Sciatic nerve (tissue), 2 donors: Measurements from ENCODE around the gene CMSS1. TPM values are rescaled to one million over a fixed set of nuclear protein-coding genes. Genes with fewer than 3 reads are reported as not detected.

ENCODE experiments used
- ATAC-seq: fragments of 200-7000 bp; cut with Tn5 transposase; one replicate; pipeline ENCODE4 v1.9.1; 2020; ENCODE audit warnings: mild to moderate bottlenecking, moderate library complexity
- DNase-seq: peaks from one replicate; pipeline ENCODE4 v3.0.0-alpha.2; 2020; ENCODE audit warnings: low spot score
- intact Hi-C: fragments of 100-400 bp; cut with DNase I; formaldehyde crosslinking; loops from one replicate; pipeline ENCODE4 v1.14.2; 2022
- total RNA-seq: library from RNA; stranded (reverse); fragmentation: NEBNext Ultra II Directional; extraction: Animal tissue kit (Norgen Biotek cat#: 25700); gene quantifications from one replicate; pipeline ENCODE4 v1.2.1, GENCODE V29; 2021
- donor health status: DM: no; HTN: no; CAD: no.
- donor health status: DM: no; HTN: no; CAD: no.

Gene CMSS1
- total RNA-seq, 1 donor from 2014 or later = 26.7 TPM

GRCh38 chr3:99869621-99870020, 52.0 kb downstream of the CMSS1 start:
- ATAC-seq (peak; percentile 85), DNase-seq (no peak)
- intact Hi-C loops = no loop called here

GRCh38 chr3:99870712-99871111, 53.0 kb downstream of the CMSS1 start:
- ATAC-seq (no peak), DNase-seq (no peak)
- intact Hi-C loops = no loop called here

- ATAC-seq (no peak), DNase-seq (no peak)
- intact Hi-C loops = no loop called here
Measured at GRCh38 chr3:99871231-99872045, 53.8 kb downstream of the CMSS1 start.

GRCh38 chr3:99872923-99873254, 55.2 kb downstream of the CMSS1 start:
- DNase-seq (no peak), ATAC-seq (no peak)
- intact Hi-C loops = no loop called here

- ATAC-seq = no peak
- no peak for DNase-seq
- intact Hi-C loops = no loop called here
Measured at GRCh38 chr3:99873269-99874102, 55.8 kb downstream of the CMSS1 start.

- DNase-seq (no peak), ATAC-seq (no peak)
- intact Hi-C loops = no loop called here
Measured at GRCh38 chr3:99874237-99875002, 56.8 kb downstream of the CMSS1 start.

GRCh38 chr3:99875581-99875928, 57.9 kb downstream of the CMSS1 start:
- peak; percentile 62 for ATAC-seq
- intact Hi-C loops = no loop called here

GRCh38 chr3:99875929-99876841, 58.5 kb downstream of the CMSS1 start:
- intact Hi-C loops = no loop called here
- DNase-seq (peak; percentile 89), ATAC-seq (peak; percentile 92)

More at GRCh38 chr3:99875581-99875928, 57.9 kb downstream of the CMSS1 start:
- no peak for DNase-seq

GRCh38 chr3:99877031-99877579, 59.4 kb downstream of the CMSS1 start:
- intact Hi-C loops = no loop called here
- DNase-seq = no peak
- ATAC-seq = no peak

GRCh38 chr3:99878005-99878404, 60.3 kb downstream of the CMSS1 start:
- no peak for DNase-seq
- intact Hi-C loops = no loop called here
- ATAC-seq = peak; percentile 14

GRCh38 chr3:99879275-99879674, 61.6 kb downstream of the CMSS1 start:
- no peak for DNase-seq
- intact Hi-C loops = no loop called here
- ATAC-seq = no peak

GRCh38 chr3:99881121-99881524, 63.5 kb downstream of the CMSS1 start:
- no peak for DNase-seq
- peak; percentile 82 for ATAC-seq
- intact Hi-C loops = no loop called here

- intact Hi-C loops = no loop called here
Measured at GRCh38 chr3:99882436-99883137, 64.9 kb downstream of the CMSS1 start.

GRCh38 chr3:99883138-99883461, 65.4 kb downstream of the CMSS1 start:
- ATAC-seq = no peak
- no peak for DNase-seq
- intact Hi-C loops = no loop called here

More at GRCh38 chr3:99882436-99883137, 64.9 kb downstream of the CMSS1 start:
- ATAC-seq (no peak), DNase-seq (no peak)

GRCh38 chr3:99883693-99884092, 66.0 kb downstream of the CMSS1 start:
- intact Hi-C loops = no loop called here
- no peak for ATAC-seq
- no peak for DNase-seq

GRCh38 chr3:99884484-99884883, 66.8 kb downstream of the CMSS1 start:
- intact Hi-C loops = no loop called here
- DNase-seq (no peak), ATAC-seq (no peak)

GRCh38 chr3:99885085-99885484, 67.4 kb downstream of the CMSS1 start:
- DNase-seq (no peak), ATAC-seq (no peak)
- intact Hi-C loops = no loop called here

GRCh38 chr3:99885851-99886250, 68.2 kb downstream of the CMSS1 start:
- DNase-seq (no peak), ATAC-seq (no peak)
- intact Hi-C loops = no loop called here
